ENCODE measurements around the gene SERPINH1. TPM values are rescaled to one million over a fixed set of nuclear protein-coding genes. Genes with fewer than 3 reads are reported as not detected.

The SERPINH1 gene
- polyA plus RNA-seq, 2 of the 4 experiments (the other 2 are of a cell fraction), result 70.7 to 162 TPM

GRCh38 chr11:75556275-75556674 is 5.8 kb upstream of the SERPINH1 start (continued):
- TF ChIP-seq, protein P1, sequence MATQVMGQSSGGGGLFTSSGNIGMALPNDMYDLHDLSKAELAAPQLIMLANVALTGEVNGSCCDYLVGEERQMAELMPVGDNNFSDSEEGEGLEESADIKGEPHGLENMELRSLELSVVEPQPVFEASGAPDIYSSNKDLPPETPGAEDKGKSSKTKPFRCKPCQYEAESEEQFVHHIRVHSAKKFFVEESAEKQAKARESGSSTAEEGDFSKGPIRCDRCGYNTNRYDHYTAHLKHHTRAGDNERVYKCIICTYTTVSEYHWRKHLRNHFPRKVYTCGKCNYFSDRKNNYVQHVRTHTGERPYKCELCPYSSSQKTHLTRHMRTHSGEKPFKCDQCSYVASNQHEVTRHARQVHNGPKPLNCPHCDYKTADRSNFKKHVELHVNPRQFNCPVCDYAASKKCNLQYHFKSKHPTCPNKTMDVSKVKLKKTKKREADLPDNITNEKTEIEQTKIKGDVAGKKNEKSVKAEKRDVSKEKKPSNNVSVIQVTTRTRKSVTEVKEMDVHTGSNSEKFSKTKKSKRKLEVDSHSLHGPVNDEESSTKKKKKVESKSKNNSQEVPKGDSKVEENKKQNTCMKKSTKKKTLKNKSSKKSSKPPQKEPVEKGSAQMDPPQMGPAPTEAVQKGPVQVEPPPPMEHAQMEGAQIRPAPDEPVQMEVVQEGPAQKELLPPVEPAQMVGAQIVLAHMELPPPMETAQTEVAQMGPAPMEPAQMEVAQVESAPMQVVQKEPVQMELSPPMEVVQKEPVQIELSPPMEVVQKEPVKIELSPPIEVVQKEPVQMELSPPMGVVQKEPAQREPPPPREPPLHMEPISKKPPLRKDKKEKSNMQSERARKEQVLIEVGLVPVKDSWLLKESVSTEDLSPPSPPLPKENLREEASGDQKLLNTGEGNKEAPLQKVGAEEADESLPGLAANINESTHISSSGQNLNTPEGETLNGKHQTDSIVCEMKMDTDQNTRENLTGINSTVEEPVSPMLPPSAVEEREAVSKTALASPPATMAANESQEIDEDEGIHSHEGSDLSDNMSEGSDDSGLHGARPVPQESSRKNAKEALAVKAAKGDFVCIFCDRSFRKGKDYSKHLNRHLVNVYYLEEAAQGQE (IDR thresholded peaks at IDR 0.05), result no peak
- TF ChIP-seq POLR2AphosphoS2 (conservative IDR thresholded peaks at IDR 0.05; ENCODE audit: low read length), result no peak
- no peak for TF ChIP-seq MAZ (IDR thresholded peaks at IDR 0.05; ENCODE audit: borderline replicate concordance, low read depth, low read length)
- no peak for TF ChIP-seq RARB (CRISPR knock-in tag; IDR thresholded peaks at IDR 0.05)
- TF ChIP-seq HDAC2 (IDR thresholded peaks at IDR 0.05), result no peak
- no peak for TF ChIP-seq PHF8 (IDR thresholded peaks at IDR 0.05; ENCODE audit: borderline replicate concordance, low read depth)
- no peak for TF ChIP-seq SREBF2 (IDR thresholded peaks at IDR 0.05)
- TF ChIP-seq, protein P2, sequence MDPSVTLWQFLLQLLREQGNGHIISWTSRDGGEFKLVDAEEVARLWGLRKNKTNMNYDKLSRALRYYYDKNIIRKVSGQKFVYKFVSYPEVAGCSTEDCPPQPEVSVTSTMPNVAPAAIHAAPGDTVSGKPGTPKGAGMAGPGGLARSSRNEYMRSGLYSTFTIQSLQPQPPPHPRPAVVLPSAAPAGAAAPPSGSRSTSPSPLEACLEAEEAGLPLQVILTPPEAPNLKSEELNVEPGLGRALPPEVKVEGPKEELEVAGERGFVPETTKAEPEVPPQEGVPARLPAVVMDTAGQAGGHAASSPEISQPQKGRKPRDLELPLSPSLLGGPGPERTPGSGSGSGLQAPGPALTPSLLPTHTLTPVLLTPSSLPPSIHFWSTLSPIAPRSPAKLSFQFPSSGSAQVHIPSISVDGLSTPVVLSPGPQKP (IDR thresholded peaks at IDR 0.05; ENCODE audit: low read depth, low read length), result no peak
- TF ChIP-seq RNF2 (IDR thresholded peaks at IDR 0.05; ENCODE audit: borderline replicate concordance, low read depth), result no peak

DNA sequence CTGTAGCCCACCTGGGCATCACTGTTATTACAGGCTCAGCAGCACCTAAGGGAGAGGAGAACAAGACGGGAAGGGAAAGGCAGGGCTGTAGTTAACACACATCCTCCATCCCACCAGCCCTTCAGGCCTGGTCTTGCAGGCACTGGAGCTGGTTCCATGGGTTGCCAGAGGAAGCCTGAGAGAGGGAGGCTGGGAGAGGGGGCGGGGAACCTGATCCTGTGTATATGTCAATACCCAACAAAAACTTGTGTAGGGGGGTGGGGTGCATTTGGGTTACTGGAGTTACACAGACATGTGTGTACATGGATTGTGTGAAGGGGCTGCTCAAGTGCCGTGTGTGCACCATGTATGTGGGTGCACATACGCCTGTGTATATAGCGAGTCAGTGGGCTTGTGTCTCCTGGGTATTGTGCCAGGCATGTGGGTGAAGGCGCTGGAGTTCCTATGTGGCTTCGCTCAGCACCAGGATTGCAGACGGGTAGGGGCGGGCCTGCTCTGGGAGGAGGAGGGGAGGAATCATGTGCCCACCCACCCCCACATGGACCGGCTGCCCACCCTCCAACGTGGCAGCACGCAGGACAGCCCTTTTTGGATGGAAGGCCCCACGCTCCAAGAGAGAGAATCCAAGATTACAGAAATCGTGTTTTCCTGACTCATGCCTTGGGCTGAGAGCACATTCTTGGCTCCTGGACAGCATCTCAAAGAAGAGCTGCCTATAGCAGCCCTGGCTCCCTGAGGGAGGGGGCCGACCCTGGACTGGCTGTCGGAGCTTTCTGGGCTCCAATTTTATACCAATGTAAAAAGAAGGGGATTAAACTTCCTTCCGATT is 4.2 kb upstream of the SERPINH1 start:
- Histone ChIP-seq H3K9me3 (no peaks in the 10 kb centered on the region), H3K4me3 (no peak overlapping the region), H3K4me1 (peaks cover 39% of the 10 kb centered on the region), H3K27ac (peak overlapping the region in 1 of 2 experiments; percentile 97; a peak in 3 of 6 replicates), H3K4me2 (peak overlapping the region; percentile 50; the same call in 1 of the 3 replicates)
- no peak for TF ChIP-seq ZNF302 (CRISPR knock-in tag; IDR thresholded peaks at IDR 0.05)
- no peak for TF ChIP-seq FOSB (CRISPR knock-in tag; IDR thresholded peaks at IDR 0.05)
- TF ChIP-seq, protein P3, sequence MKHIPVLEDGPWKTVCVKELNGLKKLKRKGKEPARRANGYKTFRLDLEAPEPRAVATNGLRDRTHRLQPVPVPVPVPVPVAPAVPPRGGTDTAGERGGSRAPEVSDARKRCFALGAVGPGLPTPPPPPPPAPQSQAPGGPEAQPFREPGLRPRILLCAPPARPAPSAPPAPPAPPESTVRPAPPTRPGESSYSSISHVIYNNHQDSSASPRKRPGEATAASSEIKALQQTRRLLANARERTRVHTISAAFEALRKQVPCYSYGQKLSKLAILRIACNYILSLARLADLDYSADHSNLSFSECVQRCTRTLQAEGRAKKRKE (CRISPR knock-in tag; IDR thresholded peaks at IDR 0.05; ENCODE audit: low read depth), result no peak
- TF ChIP-seq MAFK (IDR thresholded peaks at IDR 0.05; ENCODE audit: partially characterized antibody), result no peak
- no peak for TF ChIP-seq JUN (IDR thresholded peaks at IDR 0.05)
- no peak for TF ChIP-seq SREBF2 (IDR thresholded peaks at IDR 0.05)
- TF ChIP-seq KDM1A (IDR thresholded peaks at IDR 0.05; ENCODE audit: low read depth), result no peak
- TF ChIP-seq, protein P4, sequence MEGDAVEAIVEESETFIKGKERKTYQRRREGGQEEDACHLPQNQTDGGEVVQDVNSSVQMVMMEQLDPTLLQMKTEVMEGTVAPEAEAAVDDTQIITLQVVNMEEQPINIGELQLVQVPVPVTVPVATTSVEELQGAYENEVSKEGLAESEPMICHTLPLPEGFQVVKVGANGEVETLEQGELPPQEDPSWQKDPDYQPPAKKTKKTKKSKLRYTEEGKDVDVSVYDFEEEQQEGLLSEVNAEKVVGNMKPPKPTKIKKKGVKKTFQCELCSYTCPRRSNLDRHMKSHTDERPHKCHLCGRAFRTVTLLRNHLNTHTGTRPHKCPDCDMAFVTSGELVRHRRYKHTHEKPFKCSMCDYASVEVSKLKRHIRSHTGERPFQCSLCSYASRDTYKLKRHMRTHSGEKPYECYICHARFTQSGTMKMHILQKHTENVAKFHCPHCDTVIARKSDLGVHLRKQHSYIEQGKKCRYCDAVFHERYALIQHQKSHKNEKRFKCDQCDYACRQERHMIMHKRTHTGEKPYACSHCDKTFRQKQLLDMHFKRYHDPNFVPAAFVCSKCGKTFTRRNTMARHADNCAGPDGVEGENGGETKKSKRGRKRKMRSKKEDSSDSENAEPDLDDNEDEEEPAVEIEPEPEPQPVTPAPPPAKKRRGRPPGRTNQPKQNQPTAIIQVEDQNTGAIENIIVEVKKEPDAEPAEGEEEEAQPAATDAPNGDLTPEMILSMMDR (IDR thresholded peaks at IDR 0.05), result no peak
- no peak for TF ChIP-seq POLR2AphosphoS2 (conservative IDR thresholded peaks at IDR 0.05; ENCODE audit: low read length)
- no peak for TF ChIP-seq NPAS2 (CRISPR knock-in tag; IDR thresholded peaks at IDR 0.05; ENCODE audit: borderline replicate concordance)
- POLR2A ChIA-PET, result no interaction called here
- CTCF ChIA-PET, result interaction anchor here (1.1 to 17.9 kb wide), 5 partner anchors 9 to 148 kb away, joined by 3 to 137 read pairs (median 6); no protein-coding TSS in a partner anchor
- 77% methylated on average over 17 of the region's 17 CpGs for WGBS (ENCODE audit: missing lambda C conversion rate)
- no peak for DNase-seq (ENCODE audit: low read depth in 1 of 2, low spot score in 1 of 2)
- FAIRE-seq, result no peak
- no peak for ATAC-seq
